IMR-90 (cell line): ENCODE results near the gene ACTR1A. TPM values are rescaled to one million over a fixed set of nuclear protein-coding genes. Genes with fewer than 3 reads are reported as not detected.

Experiments
- ATAC-seq: fragments of 200-7000 bp; cut with Tn5 transposase; 2 replicates; pipeline ENCODE4 v1.9.1; 2020; ENCODE audit warnings: low read depth, mild to moderate bottlenecking, moderate library complexity
- BruUV-seq: library from RNA; stranded (reverse); fragments of 400-500 nt; replicated peaks from 2 replicates; lab custom pipeline; 2021; lab: Mats Ljungman, UMichigan
- CTCF ChIA-PET: fragments of 300-600 bp; formaldehyde crosslinking; extraction: SDS; loops from one replicate; lab custom pipeline; 2021; ENCODE audit warnings: antibody characterized with exemption; lab: Yijun Ruan, JAX
- POLR2A ChIA-PET: fragments of 300-600 bp; sonication (Branson Sonifier 250); formaldehyde crosslinking; loops from one replicate; lab custom pipeline; 2022; ENCODE audit warnings: antibody characterized with exemption; ENCODE audit not compliant: unreplicated experiment; lab: Charles Lee
- DNase-seq: peaks from one replicate; pipeline ENCODE4 v3.0.0; 2013
- H2AFZ ChIP-seq: replicated peaks from 2 replicates; pipeline ENCODE3; 2013; ENCODE audit warnings: low read length, mild to moderate bottlenecking; ENCODE audit not compliant: poor library complexity
- H2AK5ac ChIP-seq: 2 replicates; pipeline ENCODE4 v1.6.1; 2013; ENCODE audit warnings: low read depth, low read length, inconsistent platforms
- H2AK9ac ChIP-seq: replicated peaks from 2 replicates; pipeline ENCODE3; 2013; ENCODE audit warnings: mild to moderate bottlenecking, low read depth, low read length, moderate library complexity; ENCODE audit not compliant: poor library complexity
- H2BK120ac ChIP-seq: 2 replicates; pipeline ENCODE4 v1.6.1; 2013; ENCODE audit warnings: low read depth, low read length, inconsistent platforms
- H2BK15ac ChIP-seq: 3 replicates; pipeline ENCODE4 v1.6.1; 2013; ENCODE audit warnings: low read depth, low read length, inconsistent platforms
- H2BK20ac ChIP-seq: 2 replicates; pipeline ENCODE4 v1.6.1; 2013; ENCODE audit warnings: low read depth, mild to moderate bottlenecking, inconsistent platforms, low read length, moderate library complexity
- H2BK5ac ChIP-seq: 2 replicates; pipeline ENCODE4 v1.6.1; 2013; ENCODE audit warnings: mild to moderate bottlenecking, low read depth, low read length, inconsistent platforms; ENCODE audit not compliant: poor library complexity, severe bottlenecking
- H3K14ac ChIP-seq: replicated peaks from 2 replicates; pipeline ENCODE4 v1.6.1; 2013; ENCODE audit warnings: low read depth, low read length, inconsistent platforms
- H3K18ac ChIP-seq: 2 replicates; pipeline ENCODE4 v1.6.1; 2013; ENCODE audit warnings: low read depth, low read length, control low read depth
- H3K23ac ChIP-seq: 2 replicates; pipeline ENCODE4 v1.6.1; 2013; ENCODE audit warnings: low read depth, low read length, inconsistent platforms
- H3K27ac ChIP-seq: 2 replicates; pipeline ENCODE4 v1.5.1; 2013; ENCODE audit warnings: mild to moderate bottlenecking, control low read depth, low read length; ENCODE audit not compliant: insufficient read depth
- H3K27me3 ChIP-seq: 2 replicates; pipeline ENCODE4 v1.6.1; 2013; ENCODE audit warnings: low read length; ENCODE audit not compliant: control insufficient read depth, insufficient read depth
- H3K36me3 ChIP-seq: 2 replicates; pipeline ENCODE4 v1.6.1; 2013; ENCODE audit warnings: low read length, mixed read lengths; ENCODE audit not compliant: control insufficient read depth, insufficient read depth
- H3K4ac ChIP-seq: 2 replicates; pipeline ENCODE4 v1.6.1; 2013; ENCODE audit warnings: low read depth, low read length, inconsistent platforms
- H3K4me1 ChIP-seq: 2 replicates; pipeline ENCODE4 v1.6.1; 2013; ENCODE audit warnings: low read length, mixed read lengths; ENCODE audit not compliant: control insufficient read depth, insufficient read depth
- H3K4me2 ChIP-seq: 2 replicates; pipeline ENCODE4 v1.6.1; 2013; ENCODE audit warnings: low read depth, mild to moderate bottlenecking, control low read depth, low read length, moderate library complexity
- H3K4me3 ChIP-seq: 2 replicates; pipeline ENCODE4 v1.5.1; 2013; ENCODE audit warnings: low read depth, mild to moderate bottlenecking, control low read depth, low read length, moderate library complexity; ENCODE audit not compliant: insufficient read depth
- H3K56ac ChIP-seq: 2 replicates; pipeline ENCODE4 v1.6.1; 2013; ENCODE audit warnings: low read length, inconsistent platforms; ENCODE audit not compliant: insufficient read depth; ENCODE audit errors: extremely low read depth
- H3K79me1 ChIP-seq, 2 experiments: 2 replicates each; pipeline ENCODE4 v1.6.1; 2013; ENCODE audit warnings: low read length in 2 of 2, inconsistent platforms in 1 of 2, low read depth in 1 of 2
- H3K9ac ChIP-seq: 2 replicates; pipeline ENCODE4 v1.6.1; 2013; ENCODE audit warnings: low read depth, low read length, control low read depth
- H3K9me1 ChIP-seq: 2 replicates; pipeline ENCODE4 v1.6.1; 2013; ENCODE audit warnings: low read length, inconsistent platforms; ENCODE audit not compliant: insufficient read depth
- H3K9me3 ChIP-seq: 2 replicates; pipeline ENCODE4 v1.6.1; 2013; ENCODE audit warnings: low read length; ENCODE audit not compliant: control insufficient read depth, insufficient read depth
- H4K20me1 ChIP-seq: 2 replicates; pipeline ENCODE4 v1.6.1; 2013; ENCODE audit warnings: low read length, inconsistent platforms; ENCODE audit not compliant: insufficient read depth
- H4K5ac ChIP-seq: 2 replicates; pipeline ENCODE4 v1.6.1; 2013; ENCODE audit warnings: mild to moderate bottlenecking, low read depth, low read length, control low read depth
- H4K8ac ChIP-seq, 2 experiments: 2 replicates each; pipeline ENCODE4 v1.6.1; 2013; ENCODE audit warnings: low read depth in 2 of 2, low read length in 2 of 2, control low read depth in 1 of 2, inconsistent platforms in 1 of 2
- H4K91ac ChIP-seq: 2 replicates; pipeline ENCODE4 v1.6.1; 2013; ENCODE audit warnings: low read depth, low read length, inconsistent platforms; ENCODE audit not compliant: insufficient read depth
- BHLHE40 ChIP-seq: fragments of 150-350 bp; IDR thresholded peaks from 2 replicates; pipeline ENCODE4 v1.6.1; 2016; ENCODE audit warnings: mild to moderate bottlenecking, low read depth, low read length
- MAZ ChIP-seq: IDR thresholded peaks from 2 replicates; pipeline ENCODE4 v1.6.1; 2012; ENCODE audit warnings: low read depth, mild to moderate bottlenecking, low read length, improper control_type of control experiment, moderate library complexity, borderline replicate concordance
- NFE2L2 ChIP-seq: fragments of 150-350 bp; IDR thresholded peaks from 2 replicates; pipeline ENCODE4 v1.6.1; 2016; ENCODE audit warnings: low read depth, mild to moderate bottlenecking, low read length
- POLR2A ChIP-seq: IDR thresholded peaks from 2 replicates; pipeline ENCODE4 v1.6.1; 2012; ENCODE audit warnings: mild to moderate bottlenecking, low read depth, low read length
- RAD21 ChIP-seq: IDR thresholded peaks from 2 replicates; pipeline ENCODE4 v1.6.1; 2012; ENCODE audit warnings: low read length, improper control_type of control experiment
- WGBS, 2 experiments: methylation state at CpG; one replicate each; pipeline versions ENCODE4 v1.1.5 to v1.1.7; 2013; ENCODE audit warnings: missing lambda C conversion rate in 2 of 2; ENCODE audit not compliant: insufficient read length in 1 of 2; ENCODE audit errors: extremely low coverage in 2 of 2; 5-methylcytosine and 5-hydroxymethylcytosine counted together
- dilution Hi-C: fragments of 300-500 bp; cut with HindIII; formaldehyde crosslinking; loops from one replicate; pipeline ENCODE4 v1.14.3; 2018; ENCODE audit warnings: low sequenced_read_pairs; ENCODE audit not compliant: unreplicated experiment
- in situ Hi-C: fragments of 300-500 bp; cut with MboI; formaldehyde crosslinking; loops from 3 replicates; pipeline ENCODE4 v1.14.3; 2019; ENCODE audit warnings: low sequenced_read_pairs, inconsistent platforms, mixed read lengths
- intact Hi-C: fragments of 100-400 bp; cut with micrococcal nuclease; formaldehyde crosslinking; loops from 2 replicates; pipeline ENCODE4 v1.10.0; 2022
- polyA plus RNA-seq, 3 experiments: library from polyadenylated mRNA; depleted of rRNA; stranded (reverse); fragments of >200 nt; gene quantifications; 2 replicates each; pipeline ENCODE4 v1.2.3, GENCODE V29; 2012; ENCODE audit warnings: low replicate concordance in 1 of 3
- total RNA-seq: library from RNA; depleted of rRNA; stranded (reverse); fragments of >200 nt; gene quantifications from 2 replicates; pipeline ENCODE4 v1.2.3, GENCODE V29; 2012
- TF ChIP-seq, protein P1 (sequence below): fragments of 150-350 bp; IDR thresholded peaks from 2 replicates; pipeline ENCODE4 v1.6.1; 2016; ENCODE audit warnings: low read depth, mild to moderate bottlenecking, low read length, moderate library complexity, borderline replicate concordance
- TF ChIP-seq, protein P2 (sequence below): fragments of 150-350 bp; IDR thresholded peaks from 2 replicates; pipeline ENCODE4 v1.6.1; 2017; ENCODE audit warnings: mild to moderate bottlenecking, antibody characterized with exemption, low read length, low read depth

ACTR1A gene
- total and polyA plus RNA-seq, 2 of the 4 experiments (the other 2 are of a cell fraction) = 142 to 157 TPM

DNA sequence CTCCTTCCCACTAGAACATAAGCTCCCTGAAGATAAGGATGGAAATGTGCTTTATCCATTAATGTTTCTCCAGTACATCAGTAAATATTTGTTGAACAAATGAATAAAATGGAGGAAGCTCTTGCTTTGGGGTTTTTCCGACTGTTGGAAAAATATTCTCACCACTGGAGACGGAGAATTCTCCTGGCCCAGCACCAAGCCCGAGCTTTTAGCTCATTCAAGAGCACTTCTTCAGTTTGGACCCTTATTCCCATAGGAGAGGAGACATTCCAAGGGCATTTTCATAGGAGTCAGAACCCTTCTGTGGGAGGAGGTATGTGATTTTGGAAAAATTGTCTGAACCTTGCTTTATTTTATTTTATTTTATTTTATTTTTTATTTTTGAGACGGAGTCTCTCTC, 22.2 kb upstream of the ACTR1A start:
- Histone ChIP-seq H3K36me3 (peaks cover 12% of the 10 kb centered on the region), H3K27me3 (no peaks in the 10 kb centered on the region), H3K18ac (no peak overlapping the region), H2AK9ac (no peak overlapping the region), H3K23ac (no peak overlapping the region), H3K27ac (no peak overlapping the region), H3K9me3 (no peaks in the 10 kb centered on the region), H2BK120ac (no peak overlapping the region), H2AFZ (no peak overlapping the region), H3K9me1 (peaks cover 22% of the 10 kb centered on the region), H3K9ac (no peak overlapping the region), H2BK15ac (no peak overlapping the region), H3K4ac (no peak overlapping the region), H3K14ac (no peak overlapping the region), H2BK20ac (no peak overlapping the region), H2BK5ac (no peak overlapping the region), H4K20me1 (peaks cover 23% of the 10 kb centered on the region), H4K5ac (no peak overlapping the region), H3K79me1 (peaks cover 22 to 63% of the 10 kb centered on the region in 2 experiments), H2AK5ac (no peak overlapping the region), H4K91ac (no peak overlapping the region), H3K4me3 (no peak overlapping the region), H3K56ac (no peak overlapping the region), H3K4me1 (peaks cover 17% of the 10 kb centered on the region), H4K8ac (no peak overlapping the region), H3K4me2 (no peak overlapping the region)
- CTCF ChIA-PET = no interaction called here
- POLR2A ChIA-PET = no interaction called here
- in situ Hi-C loops = no loop called here
- intact Hi-C loops = no loop called here
- no CpG with 5 or more reads among the region's 4 CpGs for WGBS, 2 experiments
- DNase-seq (no peak), ATAC-seq (no peak)
- no TSS peak for BruUV-seq
- dilution Hi-C loops = no loop called here
- TF ChIP-seq, protein P1, sequence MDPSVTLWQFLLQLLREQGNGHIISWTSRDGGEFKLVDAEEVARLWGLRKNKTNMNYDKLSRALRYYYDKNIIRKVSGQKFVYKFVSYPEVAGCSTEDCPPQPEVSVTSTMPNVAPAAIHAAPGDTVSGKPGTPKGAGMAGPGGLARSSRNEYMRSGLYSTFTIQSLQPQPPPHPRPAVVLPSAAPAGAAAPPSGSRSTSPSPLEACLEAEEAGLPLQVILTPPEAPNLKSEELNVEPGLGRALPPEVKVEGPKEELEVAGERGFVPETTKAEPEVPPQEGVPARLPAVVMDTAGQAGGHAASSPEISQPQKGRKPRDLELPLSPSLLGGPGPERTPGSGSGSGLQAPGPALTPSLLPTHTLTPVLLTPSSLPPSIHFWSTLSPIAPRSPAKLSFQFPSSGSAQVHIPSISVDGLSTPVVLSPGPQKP = no peak
- TF ChIP-seq NFE2L2 = no peak
- TF ChIP-seq, protein P2, sequence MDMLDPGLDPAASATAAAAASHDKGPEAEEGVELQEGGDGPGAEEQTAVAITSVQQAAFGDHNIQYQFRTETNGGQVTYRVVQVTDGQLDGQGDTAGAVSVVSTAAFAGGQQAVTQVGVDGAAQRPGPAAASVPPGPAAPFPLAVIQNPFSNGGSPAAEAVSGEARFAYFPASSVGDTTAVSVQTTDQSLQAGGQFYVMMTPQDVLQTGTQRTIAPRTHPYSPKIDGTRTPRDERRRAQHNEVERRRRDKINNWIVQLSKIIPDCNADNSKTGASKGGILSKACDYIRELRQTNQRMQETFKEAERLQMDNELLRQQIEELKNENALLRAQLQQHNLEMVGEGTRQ = no peak
- TF ChIP-seq BHLHE40 = no peak
- TF ChIP-seq RAD21 = no peak
- no peak for TF ChIP-seq MAZ
- TF ChIP-seq POLR2A = no peak
